HEK293T (cell line): ENCODE data around the gene SP3.

Experiments
- ELF4 ChIP-seq: fragments of 450-650 bp; IDR thresholded peaks from 2 replicates; pipeline ENCODE4 v1.6.1; 2017; ENCODE audit warnings: antibody characterized with exemption
- FOXK2 ChIP-seq: fragments of 450-650 bp; IDR thresholded peaks from 2 replicates; pipeline ENCODE4 v1.6.1; 2016; ENCODE audit warnings: mild to moderate bottlenecking

GRCh38 chr2:174001107-174001506 lies 35.9 kb upstream of the SP3 start:
- TF ChIP-seq FOXK2 (no peak), ELF4 (no peak)
